ENCODE data around the gene RAC2. TPM values are rescaled to one million over a fixed set of nuclear protein-coding genes. Genes with fewer than 3 reads are reported as not detected.

The RAC2 gene
- total and polyA plus RNA-seq, 9 of the 15 experiments (the other 6 are each of a cell fraction or from before 2014, with no cell fraction given) = 22.7 to 103 (median 43.3) TPM

DNA sequence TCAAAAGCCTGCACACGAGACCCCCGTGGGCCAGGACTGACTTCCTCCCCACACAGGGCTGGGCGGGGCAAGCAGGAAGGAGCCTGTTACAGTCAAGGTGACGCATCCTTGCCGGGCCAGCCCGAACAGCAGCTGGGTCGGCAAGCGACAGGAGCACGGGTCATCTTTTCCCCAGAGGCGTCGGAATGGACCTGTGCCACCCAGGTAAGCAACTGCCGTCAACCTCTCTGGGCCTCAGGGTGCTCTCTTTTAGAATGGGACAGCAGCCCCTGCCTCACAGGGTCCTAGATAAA, 38.3 kb upstream of the RAC2 start, which contains the start of gene CYTH4 (continued):
- TF ChIP-seq, protein P1, sequence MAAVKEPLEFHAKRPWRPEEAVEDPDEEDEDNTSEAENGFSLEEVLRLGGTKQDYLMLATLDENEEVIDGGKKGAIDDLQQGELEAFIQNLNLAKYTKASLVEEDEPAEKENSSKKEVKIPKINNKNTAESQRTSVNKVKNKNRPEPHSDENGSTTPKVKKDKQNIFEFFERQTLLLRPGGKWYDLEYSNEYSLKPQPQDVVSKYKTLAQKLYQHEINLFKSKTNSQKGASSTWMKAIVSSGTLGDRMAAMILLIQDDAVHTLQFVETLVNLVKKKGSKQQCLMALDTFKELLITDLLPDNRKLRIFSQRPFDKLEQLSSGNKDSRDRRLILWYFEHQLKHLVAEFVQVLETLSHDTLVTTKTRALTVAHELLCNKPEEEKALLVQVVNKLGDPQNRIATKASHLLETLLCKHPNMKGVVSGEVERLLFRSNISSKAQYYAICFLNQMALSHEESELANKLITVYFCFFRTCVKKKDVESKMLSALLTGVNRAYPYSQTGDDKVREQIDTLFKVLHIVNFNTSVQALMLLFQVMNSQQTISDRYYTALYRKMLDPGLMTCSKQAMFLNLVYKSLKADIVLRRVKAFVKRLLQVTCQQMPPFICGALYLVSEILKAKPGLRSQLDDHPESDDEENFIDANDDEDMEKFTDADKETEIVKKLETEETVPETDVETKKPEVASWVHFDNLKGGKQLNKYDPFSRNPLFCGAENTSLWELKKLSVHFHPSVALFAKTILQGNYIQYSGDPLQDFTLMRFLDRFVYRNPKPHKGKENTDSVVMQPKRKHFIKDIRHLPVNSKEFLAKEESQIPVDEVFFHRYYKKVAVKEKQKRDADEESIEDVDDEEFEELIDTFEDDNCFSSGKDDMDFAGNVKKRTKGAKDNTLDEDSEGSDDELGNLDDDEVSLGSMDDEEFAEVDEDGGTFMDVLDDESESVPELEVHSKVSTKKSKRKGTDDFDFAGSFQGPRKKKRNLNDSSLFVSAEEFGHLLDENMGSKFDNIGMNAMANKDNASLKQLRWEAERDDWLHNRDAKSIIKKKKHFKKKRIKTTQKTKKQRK (IDR thresholded peaks at IDR 0.05; ENCODE audit: borderline replicate concordance, low read depth, low read length) = no peak
- TF ChIP-seq, protein P2, sequence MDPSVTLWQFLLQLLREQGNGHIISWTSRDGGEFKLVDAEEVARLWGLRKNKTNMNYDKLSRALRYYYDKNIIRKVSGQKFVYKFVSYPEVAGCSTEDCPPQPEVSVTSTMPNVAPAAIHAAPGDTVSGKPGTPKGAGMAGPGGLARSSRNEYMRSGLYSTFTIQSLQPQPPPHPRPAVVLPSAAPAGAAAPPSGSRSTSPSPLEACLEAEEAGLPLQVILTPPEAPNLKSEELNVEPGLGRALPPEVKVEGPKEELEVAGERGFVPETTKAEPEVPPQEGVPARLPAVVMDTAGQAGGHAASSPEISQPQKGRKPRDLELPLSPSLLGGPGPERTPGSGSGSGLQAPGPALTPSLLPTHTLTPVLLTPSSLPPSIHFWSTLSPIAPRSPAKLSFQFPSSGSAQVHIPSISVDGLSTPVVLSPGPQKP (CRISPR knock-in tag; IDR thresholded peaks at IDR 0.05) = no peak
- TF ChIP-seq BHLHE40 (IDR thresholded peaks at IDR 0.05; ENCODE audit: low read length) (peak; percentile 28; the same call in 1 of the 2 replicates), HCFC1 (IDR thresholded peaks at IDR 0.05; ENCODE audit: low read depth, low read length) (no peak), NCOA1 (IDR thresholded peaks at IDR 0.05; ENCODE audit: low read depth) (no peak), DIDO1 (tag; IDR thresholded peaks at IDR 0.05; ENCODE audit: low read depth) (no peak), SPI1 (IDR thresholded peaks at IDR 0.05; ENCODE audit: borderline replicate concordance, low read depth, low read length) (peak; percentile 68), JUN (IDR thresholded peaks at IDR 0.05; ENCODE audit: borderline replicate concordance, low read depth, low read length) (no peak), JUN (CRISPR knock-in tag; IDR thresholded peaks at IDR 0.05; ENCODE audit: borderline replicate concordance) (no peak), GABPA (tag; conservative IDR thresholded peaks at IDR 0.05; ENCODE audit: low read depth) (peak; percentile 31; the same call in 1 of the 2 replicates), NRF1 (conservative IDR thresholded peaks at IDR 0.05 in 1 of 2, IDR thresholded peaks at IDR 0.05 in 1 of 2) (peak in 1 of 2 experiments; percentile 30; a peak in 2 of 4 replicates)
- TF ChIP-seq, protein P3, sequence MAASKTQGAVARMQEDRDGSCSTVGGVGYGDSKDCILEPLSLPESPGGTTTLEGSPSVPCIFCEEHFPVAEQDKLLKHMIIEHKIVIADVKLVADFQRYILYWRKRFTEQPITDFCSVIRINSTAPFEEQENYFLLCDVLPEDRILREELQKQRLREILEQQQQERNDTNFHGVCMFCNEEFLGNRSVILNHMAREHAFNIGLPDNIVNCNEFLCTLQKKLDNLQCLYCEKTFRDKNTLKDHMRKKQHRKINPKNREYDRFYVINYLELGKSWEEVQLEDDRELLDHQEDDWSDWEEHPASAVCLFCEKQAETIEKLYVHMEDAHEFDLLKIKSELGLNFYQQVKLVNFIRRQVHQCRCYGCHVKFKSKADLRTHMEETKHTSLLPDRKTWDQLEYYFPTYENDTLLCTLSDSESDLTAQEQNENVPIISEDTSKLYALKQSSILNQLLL (CRISPR knock-in tag; IDR thresholded peaks at IDR 0.05; ENCODE audit: borderline replicate concordance) = no peak
- TF ChIP-seq, protein P4, sequence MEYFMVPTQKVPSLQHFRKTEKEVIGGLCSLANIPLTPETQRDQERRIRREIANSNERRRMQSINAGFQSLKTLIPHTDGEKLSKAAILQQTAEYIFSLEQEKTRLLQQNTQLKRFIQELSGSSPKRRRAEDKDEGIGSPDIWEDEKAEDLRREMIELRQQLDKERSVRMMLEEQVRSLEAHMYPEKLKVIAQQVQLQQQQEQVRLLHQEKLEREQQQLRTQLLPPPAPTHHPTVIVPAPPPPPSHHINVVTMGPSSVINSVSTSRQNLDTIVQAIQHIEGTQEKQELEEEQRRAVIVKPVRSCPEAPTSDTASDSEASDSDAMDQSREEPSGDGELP (CRISPR knock-in tag; IDR thresholded peaks at IDR 0.05; ENCODE audit: borderline replicate concordance) = peak; percentile 44; the same call in 1 of the 2 replicates
- TF ChIP-seq, protein P5, sequence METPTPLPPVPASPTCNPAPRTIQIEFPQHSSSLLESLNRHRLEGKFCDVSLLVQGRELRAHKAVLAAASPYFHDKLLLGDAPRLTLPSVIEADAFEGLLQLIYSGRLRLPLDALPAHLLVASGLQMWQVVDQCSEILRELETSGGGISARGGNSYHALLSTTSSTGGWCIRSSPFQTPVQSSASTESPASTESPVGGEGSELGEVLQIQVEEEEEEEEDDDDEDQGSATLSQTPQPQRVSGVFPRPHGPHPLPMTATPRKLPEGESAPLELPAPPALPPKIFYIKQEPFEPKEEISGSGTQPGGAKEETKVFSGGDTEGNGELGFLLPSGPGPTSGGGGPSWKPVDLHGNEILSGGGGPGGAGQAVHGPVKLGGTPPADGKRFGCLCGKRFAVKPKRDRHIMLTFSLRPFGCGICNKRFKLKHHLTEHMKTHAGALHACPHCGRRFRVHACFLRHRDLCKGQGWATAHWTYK (CRISPR knock-in tag; IDR thresholded peaks at IDR 0.05) = no peak

Measured in K562 (cell line).